ENCODE data around the gene TUBGCP2.

DNA sequence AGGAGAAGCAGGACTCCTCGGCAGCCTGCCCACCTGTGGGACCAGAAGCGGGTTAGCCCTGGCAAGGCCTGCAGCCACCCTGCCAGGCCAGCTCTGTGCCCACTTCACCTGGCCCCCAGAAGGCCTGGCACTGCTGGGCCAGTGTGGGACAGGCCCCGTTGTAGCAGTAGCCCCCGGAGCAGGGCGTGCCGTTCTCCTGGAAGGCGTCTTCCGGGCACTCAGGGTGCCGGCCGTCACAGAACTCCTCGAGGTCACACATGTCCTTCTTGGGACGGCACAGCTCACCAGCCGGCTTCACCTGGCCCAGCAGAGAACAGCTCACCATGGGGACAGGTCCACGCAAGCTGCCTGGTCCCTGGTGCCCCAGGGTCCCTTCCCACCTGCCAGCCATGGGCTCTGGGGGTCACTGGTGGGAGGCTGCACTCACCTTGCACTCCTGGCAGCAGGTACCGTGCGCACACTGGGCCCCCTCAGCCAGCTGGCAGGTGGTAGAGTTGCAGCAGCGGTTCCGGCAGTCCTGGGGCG lies 37.8 kb downstream of the TUBGCP2 start:
- TF ChIP-seq, protein P1, sequence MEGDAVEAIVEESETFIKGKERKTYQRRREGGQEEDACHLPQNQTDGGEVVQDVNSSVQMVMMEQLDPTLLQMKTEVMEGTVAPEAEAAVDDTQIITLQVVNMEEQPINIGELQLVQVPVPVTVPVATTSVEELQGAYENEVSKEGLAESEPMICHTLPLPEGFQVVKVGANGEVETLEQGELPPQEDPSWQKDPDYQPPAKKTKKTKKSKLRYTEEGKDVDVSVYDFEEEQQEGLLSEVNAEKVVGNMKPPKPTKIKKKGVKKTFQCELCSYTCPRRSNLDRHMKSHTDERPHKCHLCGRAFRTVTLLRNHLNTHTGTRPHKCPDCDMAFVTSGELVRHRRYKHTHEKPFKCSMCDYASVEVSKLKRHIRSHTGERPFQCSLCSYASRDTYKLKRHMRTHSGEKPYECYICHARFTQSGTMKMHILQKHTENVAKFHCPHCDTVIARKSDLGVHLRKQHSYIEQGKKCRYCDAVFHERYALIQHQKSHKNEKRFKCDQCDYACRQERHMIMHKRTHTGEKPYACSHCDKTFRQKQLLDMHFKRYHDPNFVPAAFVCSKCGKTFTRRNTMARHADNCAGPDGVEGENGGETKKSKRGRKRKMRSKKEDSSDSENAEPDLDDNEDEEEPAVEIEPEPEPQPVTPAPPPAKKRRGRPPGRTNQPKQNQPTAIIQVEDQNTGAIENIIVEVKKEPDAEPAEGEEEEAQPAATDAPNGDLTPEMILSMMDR (IDR thresholded peaks at IDR 0.05), result no peak
- TF ChIP-seq POLR2A (IDR thresholded peaks at IDR 0.05), result no peak

All from testis (tissue), 2 donors.